HG02970 (cell line): ENCODE measurements around the gene LCOR.
"Not testable (repeated sequence)": the region's sequence is repeated elsewhere in the genome, so short reads cannot be mapped to it uniquely, and the experiment has no call there.

Experiments
- ATAC-seq: cut with Tn5 transposase; IDR thresholded peaks from one replicate; pipeline ENCODE4 v1.9.1; 2021; ENCODE audit warnings: mild to moderate bottlenecking, moderate library complexity, moderate number of reproducible peaks; ENCODE audit not compliant: unreplicated experiment, low FRiP score

The LCOR gene

DNA sequence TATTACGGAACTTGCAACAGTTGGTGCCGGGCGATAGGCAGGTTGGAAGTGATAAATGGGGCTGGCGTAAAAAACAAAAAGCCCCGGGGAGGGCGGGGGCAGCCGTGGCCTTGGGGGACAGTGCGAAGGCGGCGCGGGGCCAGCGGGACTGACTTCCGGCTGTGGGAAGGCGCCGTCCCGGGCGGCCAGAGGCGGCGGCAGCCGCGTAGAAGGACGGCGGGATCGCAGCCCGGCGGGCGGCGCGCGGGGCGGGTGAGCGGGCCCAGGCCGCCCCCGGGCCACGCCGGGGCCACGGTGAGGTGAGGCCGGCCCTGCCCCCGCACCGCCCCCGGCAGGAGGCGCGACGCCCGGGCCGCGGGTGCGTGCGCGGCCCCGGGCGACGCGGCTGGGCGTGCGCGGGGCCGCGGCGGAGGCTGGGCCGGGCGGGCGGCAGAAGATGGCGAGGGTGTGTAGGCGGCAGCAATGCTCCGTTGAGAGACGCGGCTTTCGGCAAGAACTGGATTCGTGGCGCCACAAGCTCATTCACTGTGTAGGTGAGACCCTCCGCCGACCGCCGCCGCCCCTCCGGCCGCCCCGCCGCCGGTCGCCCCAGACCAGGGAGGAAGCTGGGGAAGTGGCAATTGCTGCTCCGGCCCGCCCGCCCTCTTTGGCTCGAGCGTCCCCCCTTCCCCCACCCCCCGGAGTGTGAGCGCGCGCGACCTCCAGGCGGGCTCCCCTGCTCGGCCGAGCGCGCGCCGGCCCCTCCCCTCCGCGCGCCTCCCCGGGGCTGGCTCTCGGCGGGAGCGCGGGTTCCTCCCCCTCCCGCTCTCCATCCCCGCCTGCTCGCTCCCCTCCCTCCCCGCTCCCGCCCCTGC is at the start of gene LCOR:
Gene LCOR, plus strand, starts transcription at position 432 of the 854 bp plus-strand sequence. CDS start 116,760 bp downstream, outside the sequence.
- ATAC-seq: peak; percentile 65

DNA sequence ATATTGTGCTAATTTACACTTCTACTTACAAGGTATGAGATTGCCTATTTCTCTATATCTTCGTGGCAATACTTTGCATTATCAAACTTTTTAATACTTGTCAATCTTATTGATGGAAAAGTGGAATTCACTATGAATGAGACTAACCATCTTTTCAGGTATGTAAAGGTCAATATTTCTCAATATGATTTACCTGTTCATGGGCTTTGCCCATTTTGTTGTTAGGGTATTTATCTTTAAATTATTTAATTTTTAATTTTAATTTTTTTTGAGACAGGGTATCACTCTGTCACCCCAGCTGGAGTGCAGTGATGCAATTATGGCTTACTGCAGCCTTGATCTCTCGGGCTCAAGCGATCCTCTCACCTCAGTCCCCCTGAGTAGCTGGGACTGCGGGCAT is 47.8 kb upstream of the LCOR start:
- ATAC-seq: no peak

DNA sequence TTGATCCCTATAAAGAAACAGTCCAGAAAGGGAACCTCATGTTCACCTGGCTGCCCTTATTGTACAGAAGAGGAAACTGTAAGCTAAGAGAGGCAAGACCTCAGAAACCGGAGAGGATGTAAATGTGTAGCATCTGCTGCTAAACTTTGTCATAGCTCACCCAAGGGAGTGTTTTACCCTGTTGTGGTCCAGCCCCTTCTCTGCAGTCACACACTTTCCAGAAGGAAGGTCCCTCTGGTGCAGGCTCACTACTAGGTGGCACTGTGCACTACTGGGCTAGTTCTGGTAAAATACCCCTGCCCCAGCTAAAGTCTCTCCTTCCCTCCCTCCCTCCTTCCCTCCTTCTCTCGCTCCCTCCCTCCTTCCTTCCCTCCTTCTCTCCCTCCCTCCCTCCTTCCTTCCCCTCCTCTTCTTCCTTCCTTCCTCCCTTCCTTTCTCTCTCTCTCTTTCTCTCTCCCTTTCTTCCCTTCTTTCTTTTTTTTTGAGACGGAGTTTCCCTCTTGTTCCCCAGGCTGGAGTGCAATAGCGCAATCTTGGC is 42.5 kb upstream of the LCOR start:
- ATAC-seq: no peak

DNA sequence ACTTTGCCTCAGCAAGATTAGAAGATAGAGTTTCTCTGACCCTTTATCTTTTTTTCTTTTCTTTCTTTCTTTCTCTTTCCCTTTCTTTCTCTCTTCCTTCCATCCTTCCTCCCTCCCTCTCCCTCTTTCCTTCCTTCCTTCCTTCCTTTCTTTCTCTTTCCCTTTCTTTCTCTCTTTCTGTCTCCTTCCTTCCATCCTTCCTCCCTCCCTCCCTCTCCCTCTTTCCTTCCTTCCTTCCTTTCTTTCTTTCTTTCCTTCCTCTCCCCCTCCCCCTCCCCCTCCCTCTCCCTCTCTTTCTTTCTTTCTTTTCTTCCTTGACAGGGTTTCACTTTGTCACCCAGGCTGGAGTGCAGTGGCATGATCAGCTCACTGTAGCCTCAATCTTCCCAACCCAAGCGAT is 40.2 kb upstream of the LCOR start:
- no peak for ATAC-seq

DNA sequence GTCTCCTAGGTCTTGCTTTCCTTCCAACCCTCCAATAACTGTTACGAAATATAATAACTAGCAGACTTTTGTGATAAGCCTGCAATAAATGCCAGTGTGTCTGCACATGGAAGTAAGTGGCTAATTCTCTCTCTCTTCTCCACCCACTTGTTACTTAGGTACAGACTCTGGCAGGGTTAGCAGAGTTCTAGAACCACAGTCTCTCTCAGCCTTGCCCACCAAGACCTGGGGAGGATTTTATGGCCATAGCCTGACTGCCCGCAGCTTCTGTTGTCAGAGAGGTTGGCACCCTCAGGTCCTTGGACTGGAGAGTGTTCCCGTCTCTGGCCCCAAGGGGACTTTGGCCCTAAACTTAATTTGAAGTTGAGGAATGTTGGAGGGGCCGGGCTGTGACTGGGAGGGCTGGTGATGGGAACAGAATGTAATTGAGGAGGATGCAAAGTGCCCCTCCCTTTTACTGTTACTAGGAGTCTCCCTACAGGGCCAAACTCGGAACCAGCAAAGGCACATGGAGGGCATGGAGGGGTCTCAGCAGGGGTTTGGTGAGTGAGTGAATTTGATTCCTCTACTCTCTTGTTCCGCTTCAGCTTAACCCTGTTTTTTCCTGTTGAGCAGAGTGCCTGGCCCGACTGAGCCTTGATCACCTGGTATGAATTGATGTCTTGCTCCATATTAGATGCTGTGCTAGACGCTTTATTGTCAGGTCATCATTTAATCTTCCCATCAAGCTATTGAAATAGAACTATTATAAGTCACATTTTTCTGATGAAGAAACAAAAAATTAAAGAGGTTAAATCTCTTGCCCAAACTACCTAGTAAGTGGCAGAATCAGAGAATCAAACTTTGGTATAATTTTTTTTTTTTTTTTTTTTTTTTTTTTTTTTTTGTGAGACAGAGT is 37.0 kb upstream of the LCOR start:
- no peak for ATAC-seq

DNA sequence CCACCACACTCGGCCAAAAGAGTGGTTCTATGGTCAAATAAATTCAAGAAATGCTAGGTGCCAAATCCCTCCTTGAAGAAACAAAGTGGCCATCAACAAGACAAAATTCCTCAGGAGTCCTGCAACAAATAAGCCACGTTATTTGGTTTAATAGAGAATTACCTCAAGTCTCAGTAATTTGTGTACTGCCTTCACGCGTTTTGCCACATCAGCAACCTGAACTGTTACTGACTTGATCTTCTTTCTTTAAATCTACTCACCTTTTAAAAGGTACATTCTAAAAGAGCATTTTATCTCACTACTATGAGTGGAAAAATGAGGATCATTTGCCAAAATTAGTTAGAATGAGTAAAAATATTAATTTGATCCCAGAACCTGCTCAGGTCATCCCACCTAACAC is 34.6 kb upstream of the LCOR start:
- ATAC-seq: no peak

DNA sequence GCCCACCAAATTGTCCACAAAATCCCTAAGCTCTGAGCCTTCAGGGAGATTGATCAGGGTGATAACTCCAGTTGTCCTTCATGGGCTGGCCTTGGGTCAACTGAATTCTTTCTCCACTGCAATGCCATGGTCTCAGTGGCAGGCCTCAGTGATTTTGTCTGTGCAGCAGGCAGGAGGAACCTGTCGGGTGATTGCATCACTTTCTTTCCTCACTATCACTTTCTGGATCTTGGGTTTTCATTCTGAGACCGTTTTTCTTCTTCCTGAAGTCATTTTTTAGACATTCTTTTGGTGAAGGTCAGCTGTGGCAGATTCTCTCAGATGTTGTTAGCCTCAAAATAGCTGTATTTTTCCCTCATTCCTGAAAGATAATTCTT is 28.8 kb upstream of the LCOR start:
- ATAC-seq: no peak

DNA sequence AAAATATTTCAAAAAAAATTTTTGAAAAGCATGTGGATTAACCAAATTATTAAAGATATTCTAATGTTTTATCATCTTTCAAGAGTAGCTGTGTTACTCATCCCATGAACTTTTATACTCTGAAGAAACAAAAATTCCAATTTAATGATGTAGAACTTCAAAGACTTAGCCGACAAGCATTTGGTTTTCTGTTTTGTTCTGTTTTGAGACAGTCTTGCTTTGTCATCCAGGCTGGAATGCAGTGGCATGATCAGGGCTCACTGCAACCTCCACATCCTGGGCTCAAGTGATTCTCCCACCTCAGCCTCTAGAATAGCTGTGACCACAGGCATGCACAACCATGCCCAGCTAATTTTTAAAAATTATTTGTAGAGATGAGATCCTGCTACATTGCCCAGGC is 17.8 kb upstream of the LCOR start:
- no peak for ATAC-seq

DNA sequence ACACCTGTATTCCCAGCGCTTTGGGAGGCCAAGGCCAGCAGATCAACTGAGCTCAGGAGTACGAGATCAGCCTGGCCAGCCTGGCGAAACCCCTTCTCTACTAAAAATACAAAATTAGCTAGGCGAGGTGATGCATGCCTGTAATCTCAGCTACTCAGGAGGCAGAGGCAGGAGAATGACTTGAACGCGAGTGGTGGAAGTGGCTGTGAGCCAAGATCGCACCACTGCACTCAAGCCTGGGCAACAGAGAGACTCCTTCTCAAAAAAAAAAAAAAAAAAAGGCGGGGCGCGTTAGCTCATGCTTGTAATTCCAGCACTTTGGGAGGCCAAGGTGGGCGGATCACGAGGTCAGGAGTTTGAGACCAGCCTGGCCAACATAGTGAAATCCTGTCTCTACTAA is 13.1 kb upstream of the LCOR start:
- not testable (repeated sequence) for ATAC-seq

DNA sequence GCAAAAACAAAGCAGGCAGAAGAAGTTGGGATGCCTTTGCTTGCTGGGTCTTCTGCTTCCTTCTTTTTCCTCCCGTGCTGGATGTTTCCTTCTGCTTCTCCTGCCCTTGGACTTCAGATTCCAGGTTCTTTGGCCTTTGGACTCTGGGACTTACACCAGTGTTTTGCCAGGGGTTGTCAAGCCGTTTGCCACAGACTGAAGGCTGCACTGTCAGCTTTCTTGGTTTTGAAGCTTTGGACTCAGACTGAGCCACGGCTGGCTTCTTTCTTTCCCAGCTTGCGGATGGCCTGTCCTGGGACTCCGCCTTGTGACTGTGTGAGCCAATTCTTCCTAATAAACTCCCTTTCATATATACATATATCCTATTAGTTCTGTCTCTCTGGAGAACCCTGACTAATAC is 11.3 kb upstream of the LCOR start:
- no peak for ATAC-seq

DNA sequence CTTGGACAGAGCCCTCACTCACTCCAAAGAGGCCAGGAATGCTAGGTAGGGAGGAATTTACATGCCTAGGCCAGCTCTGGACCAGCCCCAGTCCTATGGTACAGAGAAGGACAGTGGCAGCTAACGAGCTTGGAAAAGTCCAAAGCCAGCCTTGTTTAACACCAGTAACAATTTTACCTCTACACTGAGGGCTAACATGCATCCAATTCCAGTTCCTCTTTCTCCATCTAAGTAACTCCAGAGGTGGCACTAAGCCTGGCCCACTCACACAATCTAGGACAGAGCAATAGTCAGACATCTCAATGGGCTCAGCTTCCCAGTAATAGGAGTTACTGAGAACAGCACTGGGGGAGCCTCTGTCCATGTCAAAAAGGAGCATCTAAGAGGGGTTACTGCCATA is 5.7 kb upstream of the LCOR start:
- no peak for ATAC-seq

DNA sequence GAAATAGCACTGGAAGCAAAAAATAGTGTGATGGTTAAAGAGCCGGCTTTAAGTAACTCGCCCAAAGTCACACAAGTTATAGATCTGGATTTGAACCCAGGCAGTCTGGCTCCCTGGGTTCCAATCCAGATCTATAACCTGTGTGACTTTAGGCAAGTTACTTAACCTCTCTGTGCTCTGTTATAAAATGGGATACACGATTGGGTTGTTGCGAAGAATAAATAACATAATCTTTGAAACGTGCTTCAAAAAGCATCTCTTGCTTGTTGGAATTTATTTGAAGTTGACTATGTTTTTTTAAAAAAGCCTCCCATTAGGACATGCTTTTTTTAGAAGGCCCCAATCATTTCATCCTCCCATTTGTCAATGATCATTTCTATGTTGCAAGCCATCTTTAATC is 3.5 kb upstream of the LCOR start:
- ATAC-seq: no peak

DNA sequence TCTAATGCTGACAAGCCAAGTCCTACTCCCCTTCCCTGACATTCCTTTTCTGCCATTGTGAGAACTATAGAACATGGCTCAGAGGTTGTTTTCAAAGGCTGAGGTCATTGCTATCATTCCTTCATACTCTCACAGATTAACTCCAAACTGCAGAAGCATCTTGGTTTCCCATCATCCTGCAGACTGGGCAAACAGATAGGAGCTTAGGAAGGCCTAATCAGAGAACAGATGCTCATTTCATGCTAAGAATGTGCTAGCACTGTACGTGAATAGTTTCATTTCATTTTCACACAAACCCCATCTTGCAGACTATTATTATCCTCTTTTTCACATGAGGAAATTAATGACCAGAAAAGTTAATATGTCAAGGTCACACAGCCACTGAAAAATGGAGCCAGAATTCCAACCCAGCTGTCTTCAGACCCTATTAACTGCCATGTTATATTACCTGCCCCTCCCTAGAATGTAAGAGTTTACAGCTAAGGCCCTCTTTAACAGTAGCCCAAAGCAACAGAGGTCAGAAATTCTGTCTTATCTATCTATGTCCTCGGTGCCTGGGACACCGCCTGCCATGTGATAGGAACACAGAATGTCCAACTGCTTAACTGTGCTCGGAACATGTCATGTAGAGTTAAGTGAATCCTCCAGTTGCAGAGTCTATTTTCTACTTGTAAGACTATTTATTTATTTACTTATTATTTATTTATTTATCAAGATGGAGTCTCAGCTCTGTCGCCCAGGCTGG is 2.9 kb upstream of the LCOR start:
- ATAC-seq: no peak

DNA sequence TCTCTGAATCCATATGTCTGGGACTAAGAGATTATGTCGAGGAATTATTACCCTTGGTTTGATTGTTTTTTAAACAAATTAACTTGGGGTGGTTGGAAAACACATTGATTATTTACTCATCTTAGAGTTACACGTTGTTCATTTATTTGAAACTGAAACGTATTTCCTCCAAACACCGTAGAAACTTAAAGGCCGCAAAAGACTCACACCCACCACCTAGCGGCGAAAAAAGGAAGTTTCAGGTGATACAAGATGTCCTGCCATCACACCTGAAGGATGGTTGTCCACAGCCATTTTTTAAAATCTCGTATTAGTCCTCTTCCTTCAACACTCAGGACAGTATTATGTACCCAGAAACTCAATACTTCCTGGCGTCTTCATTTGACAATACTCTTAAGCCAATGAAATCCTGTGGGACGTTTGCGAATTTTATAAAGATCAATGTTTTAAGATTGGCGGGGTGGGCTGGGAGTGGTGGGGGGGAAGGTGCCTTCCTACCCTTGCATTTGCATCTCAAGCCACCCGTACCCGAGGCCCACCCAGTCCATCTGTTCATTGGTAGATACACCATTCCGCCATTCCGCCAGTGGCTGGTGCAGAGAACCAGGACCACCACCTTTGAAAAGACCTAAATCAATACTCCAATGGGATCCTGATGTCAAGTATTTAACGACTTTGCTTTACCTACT is 1.4 kb upstream of the LCOR start:
- ATAC-seq: no peak

DNA sequence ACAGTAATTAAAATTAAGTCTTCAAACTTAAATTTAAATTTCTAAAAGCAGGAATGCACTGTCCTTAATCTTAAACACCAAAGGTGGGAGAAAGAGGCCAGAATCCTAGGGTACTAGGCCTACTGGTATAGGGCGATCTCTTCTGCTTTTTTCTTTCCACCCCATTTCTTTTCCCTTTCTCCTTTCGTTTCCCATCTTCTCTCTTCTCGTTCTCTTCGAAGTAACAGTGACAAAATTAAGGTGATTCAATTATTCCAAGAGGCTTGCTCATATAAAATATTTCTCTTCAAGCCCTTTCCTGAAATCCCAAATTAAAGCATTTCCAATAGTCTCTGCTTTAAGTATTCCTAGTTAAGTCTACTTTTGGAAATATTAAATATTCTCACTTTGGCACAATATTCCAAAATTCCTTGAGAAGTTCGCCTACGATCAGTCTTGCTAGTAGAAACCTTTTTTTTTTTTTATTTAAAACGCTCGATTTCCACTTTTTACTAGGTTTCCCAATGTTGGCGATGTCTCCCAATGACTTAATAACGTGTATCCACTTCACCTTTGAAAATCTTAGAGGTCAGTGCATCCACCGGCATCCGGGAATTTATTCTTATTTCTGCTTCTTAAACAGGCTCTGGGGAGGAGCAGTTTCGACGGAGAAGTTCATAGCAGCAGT is 765 bp upstream of the LCOR start:
- no peak for ATAC-seq

DNA sequence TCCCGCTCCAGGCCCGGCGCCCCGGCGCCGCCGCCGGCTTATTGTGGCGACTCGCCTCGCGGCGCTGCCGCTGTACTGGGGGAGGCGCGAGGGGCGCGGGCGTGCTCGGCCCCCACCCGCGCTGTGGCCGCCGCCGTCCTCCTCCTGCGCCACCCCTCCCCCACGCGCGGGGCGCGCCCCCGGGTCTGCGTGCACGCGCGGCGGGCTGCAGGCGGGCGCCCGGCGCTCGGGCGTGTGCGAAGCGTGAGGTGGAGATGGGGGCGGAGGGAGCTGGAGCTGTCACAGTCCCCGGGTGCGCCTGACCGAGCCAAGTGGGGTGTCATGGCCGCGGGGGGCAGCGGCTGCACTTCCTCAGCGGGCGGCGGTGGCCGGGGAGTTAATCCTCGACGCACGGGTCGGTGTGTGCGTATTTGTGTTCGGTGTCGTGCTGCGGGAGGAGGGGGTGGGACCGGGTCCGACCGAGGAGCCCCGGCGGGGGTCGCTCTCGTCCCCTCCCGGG is 672 bp downstream of the LCOR start:
- ATAC-seq: peak; percentile 43

DNA sequence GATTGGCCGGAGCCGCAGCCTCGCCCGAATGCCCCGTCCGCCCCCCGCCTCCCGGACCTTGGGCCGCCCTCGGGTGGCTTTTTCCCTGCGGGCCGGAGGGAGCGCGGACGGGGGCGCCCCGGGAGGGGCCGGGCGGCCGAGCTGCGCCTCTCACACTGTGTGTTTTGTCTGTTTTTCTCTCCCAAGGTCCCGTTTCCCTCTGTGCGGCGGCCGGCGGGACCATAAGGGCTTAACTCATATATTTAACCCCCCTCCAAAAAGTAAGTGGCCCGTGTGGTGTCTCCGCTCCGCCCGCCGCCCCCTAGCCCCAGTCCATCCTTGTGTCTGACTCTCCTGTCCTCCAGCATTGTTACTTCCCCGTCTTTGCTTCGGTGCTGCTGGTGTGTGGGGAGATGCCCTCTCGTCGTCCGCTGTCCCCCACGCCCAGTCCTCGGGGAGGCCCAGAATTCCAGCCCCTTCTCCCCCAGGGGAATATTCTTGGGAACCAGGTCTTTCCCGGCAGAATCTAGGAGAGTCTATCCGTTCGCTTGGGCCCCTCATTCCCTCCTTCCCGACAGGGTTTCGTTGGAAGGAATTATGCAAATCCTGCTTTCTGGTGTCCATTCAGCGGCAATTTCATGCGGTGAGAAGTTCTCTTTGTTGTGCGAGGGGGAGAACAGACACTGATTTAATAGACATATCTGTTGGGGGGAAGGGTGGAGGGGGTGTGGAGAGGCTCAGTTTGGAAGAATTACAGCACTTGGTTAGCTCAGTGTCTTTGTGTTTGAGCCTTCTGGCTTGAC is 1.3 kb downstream of the LCOR start:
- ATAC-seq: peak; percentile 5

DNA sequence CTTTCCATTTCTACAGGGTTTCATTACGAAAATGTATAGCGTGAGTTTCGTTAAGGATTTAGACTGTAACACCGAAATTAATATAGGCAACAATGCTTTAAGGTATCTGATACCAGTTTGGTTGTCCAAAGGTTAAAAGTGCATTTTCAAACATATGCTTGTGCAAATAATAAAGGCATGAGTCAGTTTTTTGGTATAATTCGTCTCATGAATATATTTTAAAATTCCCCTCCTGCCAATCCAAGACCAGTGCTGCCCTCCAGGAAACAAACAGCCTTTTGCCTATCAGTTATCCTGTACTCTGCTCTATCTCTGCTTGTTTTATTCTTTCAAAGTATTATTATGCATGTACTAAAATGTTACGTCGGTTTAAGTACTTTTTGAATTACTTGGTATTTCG is 2.0 kb downstream of the LCOR start:
- ATAC-seq: no peak

DNA sequence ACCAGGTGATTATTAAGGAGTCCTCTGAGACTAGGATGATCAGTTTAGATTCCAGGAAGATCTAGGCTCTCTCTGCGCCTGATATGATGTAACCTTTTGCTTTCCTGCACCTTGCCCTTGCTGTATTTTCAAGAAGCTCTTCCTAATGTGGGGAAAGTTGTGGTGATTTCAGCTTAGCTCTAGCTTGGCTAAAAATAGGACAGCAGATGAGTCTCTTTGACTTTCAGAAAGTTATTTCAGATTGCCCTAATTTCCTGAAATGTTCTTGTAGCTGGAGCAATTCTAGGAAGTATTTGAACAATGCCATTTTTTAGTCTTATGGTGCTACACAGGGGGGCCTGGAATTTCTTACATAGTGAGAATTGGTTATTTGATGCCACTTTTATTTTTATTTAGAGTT is 3.8 kb downstream of the LCOR start:
- no peak for ATAC-seq
